Activated CD4-positive, CD25-positive, alpha-beta regulatory T cell treated with anti-CD3 and anti-CD28 coated beads, Interleukin-2, amount 50 U/mL, for 16 hours (primary cell): ENCODE measurements around the gene ATP5F1D.

ENCODE experiments used
- DNase-seq: peaks from one replicate; pipeline ENCODE4 v3.0.0-alpha.2; 2020; ENCODE audit warnings: low read depth, low spot score

Gene ATP5F1D

DNA sequence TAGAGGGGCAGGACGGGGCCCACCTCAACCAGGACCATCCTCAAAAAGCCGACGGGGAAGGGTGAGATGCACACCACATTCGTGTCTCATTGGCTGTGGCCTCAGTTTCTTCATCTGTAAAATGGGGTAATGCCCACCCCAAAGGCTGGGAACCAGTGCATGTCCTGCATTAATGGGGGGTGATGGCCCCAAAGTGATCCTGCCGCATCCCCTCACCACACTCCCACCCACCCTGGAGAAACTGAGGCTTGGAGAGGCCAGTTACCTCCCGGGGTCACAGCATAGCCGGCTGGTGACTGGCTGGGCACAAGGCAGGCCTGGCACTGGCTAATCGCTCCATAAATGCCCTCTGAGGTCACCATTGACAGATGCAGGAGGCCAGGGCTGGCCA is 6.2 kb downstream of the ATP5F1D start:
- no peak for DNase-seq

DNA sequence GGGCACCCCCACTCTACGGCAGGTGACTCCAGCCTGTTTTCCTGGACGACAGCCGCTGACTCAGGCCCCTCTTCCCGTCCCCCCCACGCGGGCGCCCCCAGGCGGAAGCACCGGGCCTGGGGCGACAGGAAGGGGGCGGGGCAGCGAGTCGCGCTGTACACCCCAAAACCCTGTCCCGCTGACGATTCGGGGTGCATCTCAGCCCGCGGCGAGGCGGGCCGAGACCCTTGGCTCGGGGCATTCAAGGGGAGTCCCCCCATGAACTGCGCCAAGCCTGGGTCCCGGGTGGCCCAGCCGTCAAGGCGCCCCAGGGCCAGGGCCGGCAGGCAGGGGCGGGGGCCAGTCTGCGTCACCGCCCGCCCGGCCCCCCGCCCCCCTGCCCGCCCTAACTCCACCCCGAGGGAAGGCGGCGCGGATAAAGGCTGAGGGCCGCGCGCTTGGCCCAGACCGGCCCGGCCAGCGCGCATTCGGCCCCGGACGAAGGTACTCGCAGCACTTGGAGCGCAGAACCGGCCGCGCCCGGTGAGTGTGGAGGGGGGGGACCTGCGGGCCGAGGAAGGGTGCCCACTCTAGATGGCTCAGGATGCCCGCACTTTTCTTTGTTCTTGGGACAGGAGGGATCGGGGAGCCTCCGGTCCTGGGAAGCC is 6.7 kb downstream of the ATP5F1D start, which contains the start of gene MIDN:
Gene MIDN, plus strand, starts transcription at position 445 of the 647 bp plus-strand sequence. CDS start 1,714 bp downstream, outside the sequence.
- no peak for DNase-seq

DNA sequence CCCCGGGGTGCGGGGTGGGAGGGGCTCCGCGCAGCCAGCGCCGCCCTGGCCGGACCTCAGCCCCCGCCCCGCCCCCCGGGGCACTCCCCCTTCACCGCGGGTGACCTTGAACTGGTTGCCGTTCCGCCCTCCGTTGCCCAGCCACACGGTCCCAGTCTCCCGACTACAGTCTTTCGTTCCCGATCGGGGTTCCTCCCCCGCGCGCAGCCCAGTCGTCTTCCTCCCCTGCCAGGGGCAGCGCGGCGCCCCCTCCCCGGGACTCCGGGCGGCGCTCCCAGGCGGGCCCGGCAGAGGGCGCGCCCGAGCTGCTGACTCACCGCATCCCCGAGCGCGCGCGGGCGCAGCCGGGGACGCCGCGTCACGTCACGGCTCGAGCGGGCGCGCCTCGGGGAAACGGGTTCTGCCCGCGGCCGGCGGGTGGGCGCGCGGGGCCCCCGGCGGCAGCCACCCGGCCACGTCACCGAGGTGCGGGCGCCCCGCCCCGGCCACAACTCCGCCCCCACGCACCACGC is 7.3 kb downstream of the ATP5F1D start:
- peak; percentile 69 for DNase-seq

DNA sequence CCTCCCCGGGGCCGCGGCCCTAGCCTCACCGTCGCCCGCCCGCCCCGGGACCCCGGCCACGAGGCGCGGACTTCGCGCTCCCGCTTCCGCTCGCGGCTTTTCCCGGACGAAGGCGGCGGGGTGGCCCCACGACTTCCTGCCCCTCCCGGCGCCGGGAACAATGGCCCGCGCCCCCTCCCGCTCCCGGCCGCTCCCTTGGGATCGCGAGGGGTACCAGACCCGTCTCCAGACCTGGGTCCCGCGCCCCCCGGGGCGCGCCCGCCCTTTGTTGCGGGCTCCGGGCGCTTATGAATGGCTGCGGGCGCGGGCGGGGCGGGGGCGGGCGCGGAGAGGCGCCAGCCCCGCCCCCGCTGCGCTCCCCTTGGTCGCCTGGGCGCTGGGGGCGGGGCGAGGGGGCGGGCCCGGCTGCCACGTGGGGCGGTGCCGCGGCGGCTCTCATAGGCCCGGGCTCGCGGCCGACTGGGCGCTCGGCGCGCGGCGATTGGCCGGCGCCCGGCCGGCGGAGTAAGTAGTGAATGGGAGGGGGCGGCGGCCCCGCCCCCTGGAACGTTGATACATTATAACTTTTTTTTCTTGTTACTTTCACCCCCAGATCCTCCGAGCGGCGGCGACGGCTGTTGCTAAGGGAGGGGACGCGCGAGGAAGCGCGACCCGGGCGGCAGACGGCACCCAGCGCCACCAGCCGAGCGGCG is 7.9 kb downstream of the ATP5F1D start:
- peak; percentile 84 for DNase-seq

DNA sequence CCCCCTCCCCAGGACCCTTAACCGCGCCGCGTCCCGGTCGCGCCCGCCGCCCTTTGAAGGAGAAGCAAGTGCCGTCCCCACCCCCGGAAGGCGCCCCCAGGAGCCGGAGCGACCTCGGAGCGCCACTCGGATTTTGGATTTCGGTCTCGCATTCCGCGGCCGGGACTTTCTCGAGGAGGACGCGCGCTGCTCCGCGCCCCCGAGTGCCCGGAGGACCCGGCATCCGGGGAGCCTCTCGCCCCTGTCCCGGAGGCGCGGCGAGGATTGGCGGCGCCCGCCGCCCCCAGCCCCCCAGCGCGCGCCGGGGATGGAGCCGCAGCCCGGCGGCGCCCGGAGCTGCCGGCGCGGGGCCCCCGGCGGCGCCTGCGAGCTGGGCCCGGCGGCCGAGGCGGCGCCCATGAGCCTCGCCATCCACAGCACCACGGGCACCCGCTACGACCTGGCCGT is 8.5 kb downstream of the ATP5F1D start:
- no peak for DNase-seq

DNA sequence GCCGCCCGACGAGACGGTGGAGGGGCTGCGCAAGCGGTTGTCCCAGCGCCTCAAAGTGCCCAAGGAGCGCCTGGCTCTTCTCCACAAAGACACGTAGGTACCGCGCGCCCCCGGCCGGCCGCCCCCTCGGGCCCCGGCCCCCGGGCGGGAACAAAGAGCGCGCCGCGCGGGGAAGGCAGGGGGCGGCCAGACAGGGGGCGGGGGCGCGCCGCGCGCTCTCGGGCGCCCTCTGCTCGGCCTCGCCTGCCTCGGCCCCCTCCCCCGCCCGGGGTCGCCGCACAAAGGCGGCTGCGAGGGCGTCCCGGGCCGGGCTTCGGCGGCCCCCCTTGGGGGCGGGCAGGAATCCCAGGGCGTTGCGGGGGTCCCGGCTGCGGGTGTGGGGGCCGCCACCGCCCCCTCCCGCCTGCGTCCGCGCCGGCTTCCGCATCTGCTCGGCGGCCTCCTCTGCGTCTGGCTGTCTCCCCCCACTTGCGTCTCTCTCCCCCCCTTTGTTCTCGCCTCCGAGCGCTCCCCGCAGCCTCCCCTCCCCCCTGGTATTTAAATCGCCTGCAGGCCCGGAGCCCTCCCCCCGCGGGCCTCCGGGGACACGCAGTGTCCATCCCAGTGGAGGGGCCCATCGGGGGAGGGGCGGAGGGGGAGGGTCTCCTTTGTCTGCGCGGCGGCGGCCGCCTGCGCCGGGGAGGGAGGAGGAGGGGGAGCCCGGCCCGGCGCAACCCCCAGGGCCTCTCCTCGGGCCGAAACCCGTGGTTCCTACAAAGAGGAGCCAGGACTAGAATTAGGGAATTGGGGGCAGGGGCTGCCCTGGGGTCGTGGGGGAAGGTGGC is 9.1 kb downstream of the ATP5F1D start:
- DNase-seq, result no peak

DNA sequence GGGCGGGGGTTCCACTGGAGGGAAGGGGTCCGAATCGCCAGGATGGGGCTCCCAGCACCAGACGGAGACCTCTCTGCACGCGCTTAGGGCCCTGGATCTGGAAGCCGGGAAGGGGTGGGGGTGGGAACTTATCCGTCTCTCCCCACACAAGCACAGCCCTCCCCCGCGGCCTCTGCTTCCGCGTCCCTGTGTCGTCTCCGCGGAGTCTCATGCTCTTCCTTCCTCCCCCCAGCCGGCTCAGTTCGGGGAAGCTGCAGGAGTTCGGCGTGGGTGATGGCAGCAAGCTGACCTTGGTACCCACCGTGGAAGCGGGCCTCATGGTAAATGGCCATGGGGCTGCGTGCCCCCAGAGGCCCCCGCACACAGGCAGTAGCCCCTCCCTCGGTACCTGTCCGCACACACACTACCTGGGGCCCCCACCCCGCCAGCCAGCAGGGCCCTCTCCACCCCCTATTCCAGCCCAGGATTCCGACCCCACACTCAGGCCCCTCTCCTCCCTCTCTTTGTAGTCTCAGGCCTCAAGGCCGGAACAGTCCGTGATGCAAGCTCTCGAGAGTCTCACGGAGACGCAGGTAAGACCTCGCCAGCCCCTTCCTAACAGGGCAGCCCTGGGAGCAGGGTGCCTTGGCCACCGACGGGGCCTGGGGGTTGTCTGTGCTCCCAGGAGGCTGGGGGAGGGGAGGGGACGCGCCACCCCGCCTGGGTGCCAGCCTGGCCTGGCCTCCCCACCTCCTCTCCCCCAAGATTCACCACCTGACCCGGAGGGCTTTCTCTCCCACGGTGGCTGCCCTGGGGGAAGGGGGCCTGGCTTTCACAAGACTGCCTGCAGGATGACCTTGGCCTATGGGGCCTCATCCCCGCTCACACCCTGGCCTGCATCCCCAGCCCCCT is 10.0 kb downstream of the ATP5F1D start:
- DNase-seq, result no peak

DNA sequence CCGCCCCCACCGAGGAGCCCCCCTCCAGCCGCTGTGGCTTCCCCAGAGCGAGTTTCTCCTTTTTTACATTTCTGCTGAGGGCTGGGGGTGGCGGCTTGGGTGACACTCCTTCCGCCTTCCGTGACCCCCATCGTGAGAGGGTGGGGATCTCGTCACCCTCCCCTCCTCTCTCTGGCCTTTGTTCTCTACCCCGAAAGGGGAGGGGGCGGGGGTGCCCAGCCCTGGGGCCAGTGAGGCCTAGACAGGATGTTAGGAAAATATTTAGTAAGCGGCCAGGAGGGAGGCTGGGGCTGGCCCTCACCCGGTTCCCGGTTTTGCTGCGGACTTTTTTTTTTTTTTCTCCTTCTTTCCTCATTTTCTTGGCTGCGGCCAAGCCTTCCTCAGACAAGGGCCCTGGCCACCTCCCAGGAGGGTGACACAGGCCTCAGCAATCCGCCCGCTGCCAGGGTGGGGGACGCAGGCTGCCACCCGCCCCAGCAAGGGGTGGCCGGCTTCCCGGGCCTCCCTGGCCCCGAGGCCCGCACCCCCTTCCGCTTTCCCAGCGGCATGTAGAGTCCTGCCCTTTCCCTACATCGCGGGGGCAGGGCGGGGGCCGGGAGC is 10.8 kb downstream of the ATP5F1D start:
- DNase-seq, result no peak

DNA sequence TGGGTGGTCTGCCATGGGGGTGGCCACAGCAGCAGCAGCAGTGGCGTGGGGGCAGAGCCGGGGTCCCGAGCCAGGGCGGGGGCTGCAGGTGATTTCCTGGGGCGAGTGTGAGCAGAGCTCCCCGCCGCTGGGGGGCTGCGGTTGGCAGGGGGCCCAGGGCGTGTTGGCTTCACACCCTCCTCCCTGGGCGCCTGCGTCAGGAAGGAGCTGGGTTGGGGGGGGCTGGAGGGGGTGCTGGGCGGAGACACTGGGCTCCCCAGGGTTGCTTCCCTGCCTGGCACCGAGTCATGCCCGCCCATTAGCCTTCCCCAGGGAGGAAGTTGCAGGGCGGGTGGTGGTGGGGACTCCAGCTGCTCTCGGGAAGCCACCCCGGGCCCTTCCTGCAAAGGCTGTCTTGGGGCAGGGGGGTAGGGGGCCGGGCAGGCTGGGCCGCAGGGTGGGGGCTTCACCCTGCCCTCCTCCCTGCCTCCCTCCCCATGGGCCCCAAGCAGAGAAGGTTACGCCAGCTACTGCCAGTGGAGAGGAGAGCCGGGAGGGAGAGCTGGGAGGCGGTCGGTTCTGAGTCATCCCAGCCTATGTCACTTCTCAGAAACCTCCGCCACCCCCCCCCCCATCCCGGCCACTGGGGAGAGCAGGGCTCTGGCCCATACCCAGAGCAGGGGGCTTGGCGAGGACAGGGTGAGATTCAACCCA is 11.4 kb downstream of the ATP5F1D start:
- DNase-seq, result no peak

DNA sequence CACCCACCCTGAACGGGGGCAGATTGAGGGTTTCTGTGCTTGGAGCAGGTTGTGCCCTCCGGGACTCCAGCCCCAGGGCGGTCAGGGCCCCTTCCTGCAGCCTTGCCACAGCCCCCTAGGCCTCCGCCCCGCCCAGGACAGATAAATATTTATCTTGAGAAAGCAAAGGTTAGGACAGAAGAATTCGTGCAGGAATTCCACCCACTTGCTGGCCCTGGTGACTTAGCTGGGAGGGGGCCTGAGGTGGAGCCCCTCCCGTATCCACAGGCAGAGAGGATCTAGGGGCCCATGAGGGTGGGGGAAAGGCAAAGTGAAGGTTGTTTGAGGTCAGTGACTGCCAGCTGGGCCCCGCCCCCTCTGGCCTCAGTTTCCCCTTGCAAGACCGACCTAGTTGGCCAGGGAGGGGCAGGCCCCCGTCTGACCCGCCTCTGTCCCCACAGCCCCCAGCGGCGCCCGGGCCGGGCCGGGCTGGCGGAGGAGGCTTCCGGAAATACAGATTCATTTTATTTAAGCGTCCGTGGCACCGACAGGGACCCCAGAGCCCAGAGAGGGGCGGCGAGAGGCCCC is 12.0 kb downstream of the ATP5F1D start:
- DNase-seq, result no peak

DNA sequence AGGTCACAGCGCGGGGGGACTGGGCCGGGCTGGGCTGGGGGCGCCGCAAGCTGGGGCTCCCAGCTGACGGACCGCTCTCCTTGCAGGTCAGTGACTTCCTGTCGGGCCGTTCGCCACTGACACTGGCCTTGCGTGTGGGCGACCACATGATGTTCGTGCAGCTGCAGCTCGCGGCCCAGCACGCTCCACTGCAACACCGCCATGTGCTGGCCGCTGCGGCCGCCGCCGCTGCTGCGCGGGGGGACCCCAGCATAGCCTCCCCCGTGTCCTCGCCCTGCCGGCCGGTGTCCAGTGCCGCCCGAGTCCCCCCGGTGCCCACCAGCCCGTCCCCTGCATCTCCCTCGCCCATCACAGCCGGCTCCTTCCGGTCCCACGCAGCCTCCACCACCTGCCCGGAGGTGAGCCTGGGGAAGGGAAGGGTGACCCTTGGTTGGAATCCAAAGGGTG is 12.6 kb downstream of the ATP5F1D start:
- no peak for DNase-seq

DNA sequence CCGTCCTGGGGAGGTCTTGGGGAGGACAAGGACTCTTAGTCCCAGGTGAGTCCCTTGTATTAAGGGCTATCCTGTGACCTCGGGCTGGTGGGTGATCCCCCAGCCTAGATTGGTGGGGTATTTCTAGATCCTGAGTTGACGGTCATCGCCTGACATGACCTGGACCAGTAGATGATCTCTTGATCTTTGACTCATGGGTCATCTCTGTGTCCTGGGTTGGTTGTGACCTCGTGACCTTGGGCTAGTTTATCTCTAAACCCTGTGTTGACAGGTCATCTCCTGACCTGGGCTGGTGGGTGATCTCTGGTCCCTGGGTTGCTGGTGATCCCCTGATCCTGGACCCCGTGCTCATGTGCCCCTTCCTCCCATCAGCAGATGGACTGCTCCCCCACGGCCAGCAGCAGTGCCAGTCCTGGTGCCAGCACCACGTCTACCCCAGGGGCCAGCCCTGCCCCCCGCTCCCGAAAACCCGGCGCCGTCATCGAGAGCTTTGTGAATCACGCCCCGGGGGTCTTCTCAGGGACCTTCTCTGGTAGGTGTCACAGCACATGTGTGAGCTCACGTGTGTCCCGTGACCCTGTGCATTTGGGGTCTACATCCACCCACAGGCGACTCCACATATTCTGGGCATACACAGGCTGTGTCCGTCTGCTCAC is 13.1 kb downstream of the ATP5F1D start:
- DNase-seq, result no peak

DNA sequence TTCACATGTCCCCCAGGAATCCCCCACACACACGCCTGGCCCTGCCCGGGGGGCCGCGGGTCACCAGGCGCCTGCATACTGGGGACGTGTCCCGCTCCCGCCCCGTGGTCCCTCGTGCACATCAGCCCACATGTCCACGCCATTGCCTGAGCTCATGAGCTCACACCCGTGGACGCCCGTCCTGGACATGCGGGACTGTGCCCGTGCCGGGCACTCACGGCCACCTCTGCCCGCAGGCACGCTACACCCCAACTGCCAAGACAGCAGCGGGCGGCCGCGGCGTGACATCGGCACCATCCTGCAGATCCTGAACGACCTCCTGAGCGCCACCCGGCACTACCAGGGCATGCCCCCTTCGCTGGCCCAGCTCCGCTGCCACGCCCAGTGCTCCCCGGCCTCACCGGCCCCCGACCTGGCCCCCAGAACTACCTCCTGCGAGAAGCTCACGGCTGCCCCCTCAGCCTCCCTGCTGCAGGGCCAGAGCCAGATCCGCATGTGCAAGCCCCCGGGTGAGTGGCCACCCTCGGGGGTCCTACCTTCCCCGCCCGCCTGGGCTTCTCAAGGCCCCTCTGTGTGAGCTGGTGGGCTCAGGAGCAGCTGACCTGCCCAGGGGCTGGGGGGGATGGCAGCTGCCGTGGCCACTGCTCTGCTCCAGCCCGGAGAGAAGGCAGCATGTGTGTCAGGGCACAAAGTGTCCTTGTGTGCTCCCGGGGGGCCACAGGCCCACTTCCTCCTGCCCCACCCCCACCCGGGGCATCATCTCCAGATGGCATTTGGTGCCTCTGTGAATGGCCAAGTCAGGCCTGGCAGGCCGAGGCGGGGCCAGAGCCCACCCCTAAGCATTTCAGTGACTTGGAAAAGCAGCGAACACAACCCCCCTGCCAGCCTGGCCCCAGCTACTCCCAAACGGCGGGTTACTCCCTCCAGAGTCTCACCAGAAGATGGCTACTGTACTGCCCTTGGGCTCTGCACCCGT is 13.9 kb downstream of the ATP5F1D start:
- DNase-seq, result no peak

DNA sequence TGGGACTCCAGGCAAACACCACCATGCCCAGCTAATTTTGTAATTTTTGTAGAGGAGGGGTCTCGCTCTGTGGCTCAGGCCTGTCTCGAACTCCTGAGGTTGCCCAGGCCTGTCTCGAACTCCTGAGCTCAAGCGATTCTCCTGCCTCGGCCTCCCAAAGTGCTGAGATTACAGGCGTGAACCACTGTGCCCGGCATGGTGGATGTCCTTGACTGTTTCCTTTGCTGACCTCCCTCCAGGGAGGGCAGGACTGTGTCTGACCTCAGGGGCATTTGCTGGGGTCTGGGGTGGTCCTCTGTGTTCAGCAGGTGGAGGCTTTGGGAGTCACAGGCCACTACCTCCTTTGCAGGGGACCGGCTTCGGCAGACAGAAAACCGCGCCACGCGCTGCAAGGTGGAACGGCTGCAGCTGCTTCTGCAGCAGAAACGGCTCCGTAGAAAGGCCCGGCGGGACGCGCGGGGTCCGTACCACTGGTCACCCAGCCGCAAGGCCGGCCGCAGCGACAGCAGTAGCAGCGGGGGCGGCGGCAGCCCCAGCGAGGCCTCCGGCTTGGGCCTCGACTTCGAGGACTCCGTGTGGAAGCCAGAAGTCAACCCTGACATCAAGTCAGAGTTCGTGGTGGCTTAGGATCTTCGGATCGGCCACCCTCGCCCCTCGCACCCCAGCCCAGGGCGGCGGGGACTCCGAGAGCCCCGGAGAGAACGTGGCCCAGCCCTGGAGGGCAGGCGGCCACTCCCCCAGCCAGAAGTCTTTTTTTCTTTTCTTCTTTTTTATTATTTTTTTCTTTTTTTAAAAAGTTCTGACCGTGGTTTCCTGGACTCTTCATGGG is 15.3 kb downstream of the ATP5F1D start:
- DNase-seq, result no peak

DNA sequence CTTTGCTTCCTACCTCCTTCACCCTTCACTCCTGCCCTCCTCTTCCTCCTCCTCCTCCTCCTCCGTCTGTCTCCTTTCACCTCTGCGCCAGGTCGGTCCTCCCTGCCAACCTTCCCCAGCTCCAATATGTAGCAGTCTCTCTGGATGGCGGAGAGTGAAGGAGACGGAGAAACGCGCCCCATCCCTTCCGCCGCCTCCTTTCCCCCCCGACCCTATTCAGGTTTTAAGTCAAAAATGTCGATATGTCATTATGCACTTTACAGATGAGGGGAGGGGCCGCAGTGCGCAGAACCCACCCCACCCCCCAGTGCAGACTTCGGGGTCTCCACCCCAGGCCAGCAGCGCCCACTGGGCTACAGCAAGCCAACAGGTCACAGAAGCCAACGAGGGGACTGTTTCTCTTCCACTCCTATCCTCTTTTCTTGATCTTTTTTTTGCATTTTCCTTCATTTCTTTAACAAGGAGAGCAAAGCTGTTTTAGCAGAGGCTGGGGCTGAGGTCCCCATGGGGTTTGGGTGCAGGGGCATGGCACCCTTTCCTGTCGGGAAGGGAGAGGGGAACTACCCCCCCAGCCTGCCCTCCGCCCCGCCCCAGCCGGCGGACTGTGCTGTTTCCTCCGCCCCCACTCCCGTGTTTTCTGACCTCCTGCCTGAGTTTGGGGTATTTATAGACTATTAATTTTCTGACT is 16.1 kb downstream of the ATP5F1D start:
- no peak for DNase-seq

DNA sequence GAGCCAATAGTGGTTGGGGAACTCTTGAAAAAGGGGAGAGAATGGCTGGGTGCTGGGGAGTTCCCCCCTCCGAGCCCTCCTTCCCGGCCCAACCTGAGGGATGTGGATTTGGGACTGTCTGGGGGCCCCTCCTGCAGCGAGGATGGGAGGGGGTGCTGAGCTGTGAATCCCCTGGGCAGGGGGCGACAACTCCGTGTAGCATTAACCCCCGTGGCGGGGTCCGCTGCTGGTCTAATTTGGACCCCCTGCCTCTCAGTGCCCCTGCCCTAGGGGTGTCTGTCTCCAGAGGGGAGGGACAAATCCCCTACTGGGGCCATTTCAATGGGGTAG is 16.6 kb downstream of the ATP5F1D start:
- no peak for DNase-seq
